ENCODE results near the gene DCAF16.

- TF ChIP-seq POLR2A (IDR thresholded peaks at IDR 0.05; ENCODE audit: low read depth, low read length) (no peak), POLR2AphosphoS5 (IDR thresholded peaks at IDR 0.05; ENCODE audit: low read depth, low read length) (no peak), TAF1 (IDR thresholded peaks at IDR 0.05; ENCODE audit: borderline replicate concordance, low read depth, low read length) (no peak)
Observed at GRCh38 chr4:17811078-17811603, 584 bp upstream of the DCAF16 start.

All from GM12892 (cell line).